BLaER1 (cell line): ENCODE measurements around the gene TKFC.
"Not testable (repeated sequence)": the region's sequence is repeated elsewhere in the genome, so short reads cannot be mapped to it uniquely, and the experiment has no call there.

ENCODE experiments used
- H3K27ac ChIP-seq: shearing (Covaris generic); formaldehyde crosslinking; 2 replicates; pipeline ENCODE4 v1.8.1; 2022
- H3K27me3 ChIP-seq: shearing (Covaris generic); formaldehyde crosslinking; 2 replicates; pipeline ENCODE4 v1.8.1; 2022
- H3K36me3 ChIP-seq: shearing (Covaris generic); formaldehyde crosslinking; 2 replicates; pipeline ENCODE4 v1.8.1; 2022
- H3K4me1 ChIP-seq: shearing (Covaris generic); formaldehyde crosslinking; 2 replicates; pipeline ENCODE4 v1.8.1; 2022
- H3K4me2 ChIP-seq: shearing (Covaris generic); formaldehyde crosslinking; 2 replicates; pipeline ENCODE4 v1.8.1; 2022
- H3K4me3 ChIP-seq: shearing (Covaris generic); formaldehyde crosslinking; 2 replicates; pipeline ENCODE4 v1.8.1; 2022
- H3K9ac ChIP-seq: shearing (Covaris generic); formaldehyde crosslinking; 2 replicates; pipeline ENCODE4 v1.8.1; 2022
- H3K9me3 ChIP-seq: shearing (Covaris generic); formaldehyde crosslinking; 2 replicates; pipeline ENCODE4 v1.8.1; 2022
- H4K20me1 ChIP-seq: shearing (Covaris generic); formaldehyde crosslinking; 2 replicates; pipeline ENCODE4 v1.8.1; 2022
- Cebpa-rat ChIP-seq: shearing (Covaris generic); IDR thresholded peaks from 2 replicates; pipeline ENCODE4 v1.8.1; 2022

TKFC gene

GRCh38 chr11:61378713-61379313 lies 45.8 kb downstream of the TKFC start:
- Histone ChIP-seq H4K20me1 (no peaks in the 10 kb centered on the region), H3K36me3 (peaks cover 31% of the 10 kb centered on the region), H3K4me2 (no peak overlapping the region), H3K4me1 (no peaks in the 10 kb centered on the region), H3K27ac (no peak overlapping the region), H3K9ac (no peak overlapping the region), H3K27me3 (no peaks in the 10 kb centered on the region), H3K4me3 (no peak overlapping the region), H3K9me3 (peaks cover 14% of the 10 kb centered on the region)
- no peak for TF ChIP-seq Cebpa-rat

- Histone ChIP-seq H3K4me1 (no peaks in the 10 kb centered on the region), H3K27ac (no peak overlapping the region), H4K20me1 (no peaks in the 10 kb centered on the region), H3K27me3 (no peaks in the 10 kb centered on the region), H3K36me3 (peaks cover 18% of the 10 kb centered on the region), H3K9ac (no peak overlapping the region), H3K4me2 (no peak overlapping the region), H3K9me3 (no peaks in the 10 kb centered on the region), H3K4me3 (no peak overlapping the region)
- TF ChIP-seq Cebpa-rat = no peak
These were observed 47.9 kb downstream of the TKFC start for GRCh38 chr11:61380884-61381283.

DNA sequence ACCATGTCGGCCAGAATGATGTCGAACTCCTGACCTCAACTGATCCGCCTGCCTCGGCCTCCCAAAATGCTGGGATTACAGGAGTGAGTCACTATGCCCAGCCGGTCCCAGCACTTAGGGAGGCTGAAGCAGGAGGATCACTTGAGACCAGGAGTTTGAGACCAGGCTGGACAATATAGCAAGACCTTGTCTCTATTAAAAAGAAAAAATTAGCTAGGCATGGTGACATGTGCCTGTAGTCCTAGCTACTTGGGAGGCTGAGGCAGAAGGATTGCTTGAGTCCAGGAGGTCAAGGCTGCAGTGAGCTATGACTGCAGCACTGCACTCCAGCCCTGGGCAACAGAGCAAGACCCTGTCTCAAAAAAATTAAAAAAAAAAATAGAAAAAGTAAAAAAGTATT lies 50.8 kb downstream of the TKFC start:
- not testable (repeated sequence) for H3K9ac ChIP-seq, H3K27ac ChIP-seq, H3K4me3 ChIP-seq, H3K36me3 ChIP-seq, H4K20me1 ChIP-seq, H3K9me3 ChIP-seq, H3K4me1 ChIP-seq, H3K4me2 ChIP-seq, H3K27me3 ChIP-seq

- Histone ChIP-seq H3K27ac (no peak overlapping the region), H4K20me1 (no peaks in the 10 kb centered on the region), H3K9me3 (no peaks in the 10 kb centered on the region), H3K9ac (no peak overlapping the region), H3K36me3 (peaks cover 7% of the 10 kb centered on the region), H3K4me2 (no peak overlapping the region), H3K27me3 (no peaks in the 10 kb centered on the region), H3K4me1 (no peaks in the 10 kb centered on the region), H3K4me3 (no peak overlapping the region)
- no peak for TF ChIP-seq Cebpa-rat
These were observed 51.5 kb downstream of the TKFC start for GRCh38 chr11:61384271-61385242.

- Histone ChIP-seq H3K9me3 (no peaks in the 10 kb centered on the region), H4K20me1 (no peaks in the 10 kb centered on the region), H3K36me3 (0 out of 2 replicates have a peak, but pooled peaks cover 3% of the 10 kb centered on the region), H3K9ac (no peak overlapping the region), H3K27me3 (peaks cover 30% of the 10 kb centered on the region), H3K4me1 (peaks cover 11% of the 10 kb centered on the region; the same call in 1 of the 2 replicates), H3K4me3 (no peak overlapping the region), H3K27ac (no peak overlapping the region), H3K4me2 (no peak overlapping the region)
- no peak for TF ChIP-seq Cebpa-rat
These were observed 57.1 kb downstream of the TKFC start for GRCh38 chr11:61390161-61390560.

- Histone ChIP-seq H3K9ac (no peak overlapping the region; the same call in 1 of the 2 replicates), H4K20me1 (no peaks in the 10 kb centered on the region), H3K4me3 (peak overlapping the region; percentile 67), H3K9me3 (no peaks in the 10 kb centered on the region), H3K36me3 (peaks cover 9% of the 10 kb centered on the region; the same call in 1 of the 2 replicates), H3K27me3 (peaks cover 30% of the 10 kb centered on the region), H3K27ac (no peak overlapping the region), H3K4me2 (peak overlapping the region; percentile 82), H3K4me1 (peaks cover 11% of the 10 kb centered on the region; the same call in 1 of the 2 replicates)
- TF ChIP-seq Cebpa-rat = no peak
These were observed 60.1 kb downstream of the TKFC start for GRCh38 chr11:61392981-61393595.
